ENCODE results near the gene CTNNA2. TPM values are rescaled to one million over a fixed set of nuclear protein-coding genes. Genes with fewer than 3 reads are reported as not detected.

CTNNA2 gene
- total RNA-seq, 4 donors from 2014 or later, result 0.40 to 1.7 (median 1.5) TPM; not detected in 1

GRCh38 chr2:80040226-80040625, 527.4 kb downstream of the CTNNA2 start:
- no peaks in the 10 kb centered on the region for H3K9me3 ChIP-seq
- H3K36me3 ChIP-seq, result no peaks in the 10 kb centered on the region
- TF ChIP-seq EP300 (IDR thresholded peaks at IDR 0.05; ENCODE audit: low read depth) (no peak), POLR2AphosphoS5 (IDR thresholded peaks at IDR 0.05) (no peak), CTCF (IDR thresholded peaks at IDR 0.05) (no peak), POLR2A (IDR thresholded peaks at IDR 0.05) (no peak)
- no peak overlapping the region for H3K27ac ChIP-seq
- DNase-seq, result no peak
- H3K27me3 ChIP-seq, result no peaks in the 10 kb centered on the region
- H3K4me1 ChIP-seq, result no peaks in the 10 kb centered on the region
- 87 to 95% methylated on average over 2 of the region's 2 CpGs for WGBS, 2 donors (ENCODE audit: low coverage in 1 of 2)
- in situ Hi-C loops (cut with MboI; ENCODE audit: low pct_ligation_motif_present in 1 of 4, low pct_unique_long_range_greater_than_20kb in 1 of 4, low sequenced_read_pairs in 3 of 4), result no loop called here
- no peak overlapping the region for H3K4me3 ChIP-seq
- intact Hi-C loops (cut with DNase I; ENCODE audit: low total_unique reads), result no loop called here

- Histone ChIP-seq H3K9me3 (no peaks in the 10 kb centered on the region), H3K4me1 (no peaks in the 10 kb centered on the region), H3K36me3 (no peaks in the 10 kb centered on the region), H3K4me3 (no peak overlapping the region), H3K27me3 (no peaks in the 10 kb centered on the region), H3K27ac (no peak overlapping the region)
- intact Hi-C loops (cut with DNase I; ENCODE audit: low total_unique reads) (no loop called here), in situ Hi-C loops (cut with MboI; ENCODE audit: low pct_ligation_motif_present in 1 of 4, low pct_unique_long_range_greater_than_20kb in 1 of 4, low sequenced_read_pairs in 3 of 4) (no loop called here)
- DNase-seq, result no peak
- TF ChIP-seq POLR2A (IDR thresholded peaks at IDR 0.05) (no peak), POLR2AphosphoS5 (IDR thresholded peaks at IDR 0.05) (no peak), EP300 (IDR thresholded peaks at IDR 0.05; ENCODE audit: low read depth) (no peak), CTCF (IDR thresholded peaks at IDR 0.05) (no peak)
- WGBS, 2 donors (ENCODE audit: low coverage in 1 of 2), result 67 to 91% methylated on average over 2 of the region's 2 CpGs
These were observed 529.8 kb downstream of the CTNNA2 start for GRCh38 chr2:80042635-80043034.

GRCh38 chr2:80048296-80048695, 535.4 kb downstream of the CTNNA2 start:
- intact Hi-C loops (cut with DNase I; ENCODE audit: low total_unique reads), result no loop called here
- no peaks in the 10 kb centered on the region for H3K9me3 ChIP-seq
- H3K27ac ChIP-seq, result no peak overlapping the region
- H3K4me3 ChIP-seq, result no peak overlapping the region
- TF ChIP-seq POLR2A (IDR thresholded peaks at IDR 0.05) (no peak), CTCF (IDR thresholded peaks at IDR 0.05) (no peak), EP300 (IDR thresholded peaks at IDR 0.05; ENCODE audit: low read depth) (no peak), POLR2AphosphoS5 (IDR thresholded peaks at IDR 0.05) (no peak)
- no peaks in the 10 kb centered on the region for H3K27me3 ChIP-seq
- no peaks in the 10 kb centered on the region for H3K4me1 ChIP-seq
- no peaks in the 10 kb centered on the region for H3K36me3 ChIP-seq
- DNase-seq, result no peak
- in situ Hi-C loops (cut with MboI; ENCODE audit: low pct_ligation_motif_present in 1 of 4, low pct_unique_long_range_greater_than_20kb in 1 of 4, low sequenced_read_pairs in 3 of 4), result no loop called here
- 72 to 82% methylated on average over 2 of the region's 2 CpGs for WGBS, 2 donors (ENCODE audit: low coverage in 1 of 2)

GRCh38 chr2:80050246-80050645, 537.4 kb downstream of the CTNNA2 start:
- Histone ChIP-seq H3K27me3 (no peaks in the 10 kb centered on the region), H3K27ac (no peak overlapping the region), H3K4me1 (no peaks in the 10 kb centered on the region), H3K9me3 (no peaks in the 10 kb centered on the region), H3K4me3 (no peak overlapping the region), H3K36me3 (no peaks in the 10 kb centered on the region)
- in situ Hi-C loops (cut with MboI; ENCODE audit: low pct_ligation_motif_present in 1 of 4, low pct_unique_long_range_greater_than_20kb in 1 of 4, low sequenced_read_pairs in 3 of 4), result loop anchor here in 1 of 4 donors (25.0 kb wide), 1 partner anchor 462 kb away; no protein-coding TSS in a partner anchor
- TF ChIP-seq POLR2A (IDR thresholded peaks at IDR 0.05) (no peak), EP300 (IDR thresholded peaks at IDR 0.05; ENCODE audit: low read depth) (no peak), POLR2AphosphoS5 (IDR thresholded peaks at IDR 0.05) (no peak), CTCF (IDR thresholded peaks at IDR 0.05) (no peak)
- intact Hi-C loops (cut with DNase I; ENCODE audit: low total_unique reads), result no loop called here
- no peak for DNase-seq
- 60 to 67% methylated on average over 1 to 6 of the region's 6 CpGs for WGBS, 2 donors (ENCODE audit: low coverage in 1 of 2)

Measured in transverse colon (tissue), 4 donors.